HPDE6-E6E7 (cell line): Measurements from ENCODE around the gene UBE2D3.
"Not testable (repeated sequence)": the region's sequence is repeated elsewhere in the genome, so short reads cannot be mapped to it uniquely, and the experiment has no call there.

Source experiments
- DNase-seq: peaks from one replicate; pipeline ENCODE4 v3.0.0; 2011; ENCODE audit warnings: missing footprints; ENCODE audit errors: extremely low spot score

The UBE2D3 gene

DNA sequence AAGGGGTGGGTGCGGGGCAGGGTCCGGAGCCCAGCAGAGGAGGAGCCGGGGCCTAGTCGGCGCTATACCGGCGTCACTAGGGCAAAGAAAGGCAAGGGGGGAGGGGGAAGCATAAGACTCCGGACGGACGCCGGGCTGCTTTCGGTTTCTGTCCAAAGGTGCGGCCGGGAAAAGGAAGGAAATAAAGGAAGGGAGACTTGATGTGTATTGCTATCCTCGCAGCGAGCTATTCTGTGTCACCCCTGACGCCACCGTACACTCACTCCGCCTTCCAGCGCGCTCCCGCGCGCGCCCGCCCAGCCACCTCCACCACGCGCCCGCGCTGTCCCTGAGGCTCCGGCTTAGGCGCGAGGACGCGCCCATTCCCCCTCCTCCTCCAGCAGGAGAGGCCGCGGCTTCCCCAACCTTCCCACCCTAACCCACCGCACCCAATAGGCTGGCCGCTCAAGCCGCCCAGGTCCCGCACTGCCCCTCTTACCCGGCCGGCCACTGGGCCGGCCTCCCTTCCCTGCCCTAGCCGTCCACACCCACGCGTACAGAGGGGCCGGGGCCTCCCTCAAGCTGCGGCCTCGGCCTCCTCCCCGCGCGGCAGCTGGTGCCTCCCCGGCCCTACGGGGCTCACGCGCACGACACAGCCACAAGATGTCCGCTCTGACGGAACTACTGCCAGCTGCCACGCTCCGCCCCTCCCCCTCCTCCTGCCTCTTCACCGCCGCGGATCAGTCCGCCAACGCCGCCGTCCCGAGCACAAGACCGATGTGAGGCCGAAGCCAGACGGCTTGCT lies at the start of gene UBE2D3:
TSS of gene UBE2D3 (minus strand) at position 662 of the 784 bp plus-strand sequence. CDS start 1,043 bp downstream, outside the sequence.
- DNase-seq: peak; percentile 44

DNA sequence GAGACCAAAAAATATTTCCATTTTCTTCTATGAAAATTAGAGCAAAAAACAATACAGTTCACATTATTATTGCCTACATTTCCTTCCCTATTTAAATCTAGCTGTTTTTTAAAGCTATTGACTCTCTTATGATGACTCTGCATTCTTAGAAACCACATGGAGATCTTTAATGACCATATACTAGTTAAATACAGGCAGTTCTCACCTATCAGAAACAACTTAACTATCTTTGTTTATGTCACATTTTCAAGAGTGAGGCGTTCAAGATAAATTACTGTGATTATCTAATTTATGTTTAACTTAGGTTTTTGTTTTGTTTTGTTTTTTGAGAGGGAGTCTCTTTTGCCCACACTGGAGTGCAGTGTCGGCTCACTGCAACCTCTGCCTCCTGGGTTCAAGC lies 44.4 kb upstream of the UBE2D3 start:
- no peak for DNase-seq

DNA sequence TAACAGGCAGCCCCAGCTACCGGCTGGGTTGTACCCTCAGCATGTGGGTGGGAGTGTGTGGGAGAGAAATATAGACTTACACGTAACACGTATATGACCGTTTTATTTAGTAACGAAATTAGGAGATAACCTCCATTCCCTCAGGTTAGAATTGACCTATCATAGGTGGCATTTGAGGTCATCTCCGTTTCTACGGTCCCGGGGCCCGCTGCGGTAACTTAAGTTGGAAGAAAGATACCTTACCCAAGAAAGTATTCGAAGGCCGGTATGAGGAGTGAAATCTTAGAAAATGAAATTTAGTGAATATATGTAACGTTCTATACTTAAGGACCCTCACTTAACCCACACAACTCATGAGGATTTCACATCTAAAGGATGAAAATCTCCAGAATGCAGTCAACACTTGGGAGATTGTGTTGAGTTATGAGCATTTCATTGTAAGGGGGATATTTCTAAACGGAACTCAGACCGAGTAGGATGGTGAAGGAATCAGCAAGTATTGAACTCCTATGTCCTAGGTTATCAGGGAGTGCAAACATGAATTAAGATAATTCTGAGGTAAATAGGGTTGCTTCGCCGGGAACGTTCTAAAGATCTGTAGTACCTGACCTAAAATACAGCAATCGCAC lies 42.3 kb upstream of the UBE2D3 start:
- no peak for DNase-seq

DNA sequence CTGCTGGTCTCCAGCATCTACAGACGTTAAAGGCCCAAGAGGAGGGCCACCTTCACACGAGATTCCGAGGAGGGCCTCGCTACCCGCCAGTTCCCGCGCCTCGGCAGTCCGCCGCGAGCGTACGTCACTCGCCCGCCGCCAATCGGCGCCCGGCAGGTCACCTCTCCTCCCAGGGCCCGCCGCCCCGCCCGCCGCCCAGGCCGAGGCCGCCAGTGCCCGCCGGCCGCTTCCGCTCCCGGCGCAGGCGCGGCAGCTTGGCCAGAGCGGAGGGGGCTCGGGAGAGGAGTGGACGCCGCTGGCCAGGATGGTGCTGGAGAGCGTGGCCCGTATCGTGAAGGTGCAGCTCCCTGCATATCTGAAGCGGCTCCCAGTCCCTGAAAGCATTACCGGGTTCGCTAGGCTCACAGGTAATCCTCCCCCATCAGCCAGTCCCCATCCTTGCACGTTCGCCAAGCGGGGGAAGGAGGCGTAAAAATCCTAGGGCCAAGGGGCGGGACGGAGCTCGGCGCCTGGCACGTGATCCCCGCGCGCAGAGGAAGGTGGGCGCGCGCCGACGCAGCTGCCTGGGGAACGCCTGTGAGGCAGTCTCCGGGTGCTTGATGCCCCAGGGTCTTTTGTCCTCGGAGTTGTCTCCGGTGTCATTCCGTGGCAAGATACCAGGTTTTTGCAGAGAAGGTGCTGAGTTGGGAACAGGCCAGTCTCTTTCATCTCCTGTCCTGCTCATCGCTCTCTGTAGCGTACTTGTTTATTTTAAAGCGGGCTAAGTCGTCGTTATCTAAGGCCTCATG lies 41.6 kb upstream of the UBE2D3 start, which contains the start of gene CISD2:
TSS of gene CISD2 (plus strand) at position 212 of the 788 bp plus-strand sequence. CDS start at position 305, 93 bp downstream.
- peak; percentile 83 for DNase-seq

DNA sequence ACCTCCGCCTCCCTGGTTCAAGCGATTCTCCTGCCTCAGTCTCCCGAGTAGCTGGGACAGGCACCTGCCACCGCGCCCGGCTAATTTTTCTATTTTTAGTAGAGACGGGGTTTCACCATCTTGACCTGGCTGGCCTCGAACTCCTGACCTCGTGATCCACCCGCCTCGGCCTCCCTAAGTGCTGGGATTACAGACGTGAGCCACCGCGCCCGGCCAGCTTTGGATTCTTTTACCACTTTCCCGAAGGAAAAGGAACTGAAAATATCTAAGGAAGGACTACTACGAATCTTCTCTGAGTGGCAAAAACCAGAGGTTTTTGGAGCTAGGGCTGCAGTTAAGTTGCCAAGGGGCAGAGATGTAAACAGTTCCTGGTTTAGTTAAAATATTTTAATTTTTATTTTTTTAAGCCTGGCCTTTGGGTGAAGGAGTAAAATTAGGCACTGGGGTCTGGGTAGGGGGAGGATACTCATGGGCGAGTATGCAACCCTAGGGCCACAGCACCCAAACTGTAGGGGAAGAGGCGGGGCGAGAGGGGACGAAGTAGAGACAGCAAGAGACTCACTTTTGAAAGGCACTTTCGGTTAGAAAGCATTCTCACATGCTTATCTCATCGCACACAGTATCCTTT lies 40.9 kb upstream of the UBE2D3 start:
- no peak for DNase-seq

GRCh38 chr4:102867278-102868152 lies 40.2 kb upstream of the UBE2D3 start:
- DNase-seq: no peak

GRCh38 chr4:102865327-102865726 lies 38.0 kb upstream of the UBE2D3 start:
- not testable (repeated sequence) for DNase-seq

DNA sequence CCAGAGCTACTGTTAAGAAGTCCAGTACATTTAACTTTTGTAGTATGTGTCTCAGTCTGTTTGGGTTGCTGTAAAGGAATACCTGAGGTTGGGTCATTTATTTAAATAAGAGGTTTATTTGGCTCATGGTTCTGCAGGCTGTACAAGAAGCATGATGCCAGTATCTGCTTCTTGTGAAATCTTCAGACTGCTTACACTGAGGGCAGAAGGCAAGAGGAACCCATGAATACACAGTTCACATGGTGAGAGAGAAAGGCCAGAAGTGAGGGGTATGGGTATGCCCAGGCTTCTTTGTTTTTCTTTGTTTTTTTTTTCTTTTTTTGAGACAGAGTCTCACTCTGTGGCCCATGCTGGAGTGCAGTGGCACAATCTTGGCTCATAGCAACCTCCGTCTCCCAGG lies 35.4 kb upstream of the UBE2D3 start:
- no peak for DNase-seq

DNA sequence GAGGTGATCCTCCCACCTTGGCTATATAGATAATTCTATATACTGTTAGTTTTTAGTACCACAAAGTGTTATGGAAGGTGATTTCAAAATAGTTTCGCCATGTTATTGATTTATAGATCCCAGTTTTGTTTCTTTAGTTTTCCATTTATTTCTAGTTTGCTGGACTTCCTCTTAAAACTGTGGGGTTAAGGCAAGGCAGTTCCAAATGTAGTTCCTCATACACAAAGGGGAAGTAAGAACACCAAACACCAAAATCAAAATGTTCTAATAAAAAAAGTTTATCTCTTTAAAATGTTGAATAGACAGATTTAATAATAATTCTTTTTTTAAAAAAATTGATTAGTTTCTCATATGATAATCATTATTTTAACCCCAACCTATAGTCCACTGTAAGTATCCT lies 34.7 kb upstream of the UBE2D3 start:
- DNase-seq: no peak

- no peak for DNase-seq
Observed at GRCh38 chr4:102860611-102861324, 33.4 kb upstream of the UBE2D3 start.

- DNase-seq: no peak
Observed at GRCh38 chr4:102858828-102859464, 31.6 kb upstream of the UBE2D3 start.

- no peak for DNase-seq
Observed at GRCh38 chr4:102850370-102850769, 23.0 kb upstream of the UBE2D3 start.

- no peak for DNase-seq
Observed at GRCh38 chr4:102849579-102850104, 22.3 kb upstream of the UBE2D3 start.

GRCh38 chr4:102847687-102848086 lies 20.3 kb upstream of the UBE2D3 start:
- DNase-seq: no peak

DNA sequence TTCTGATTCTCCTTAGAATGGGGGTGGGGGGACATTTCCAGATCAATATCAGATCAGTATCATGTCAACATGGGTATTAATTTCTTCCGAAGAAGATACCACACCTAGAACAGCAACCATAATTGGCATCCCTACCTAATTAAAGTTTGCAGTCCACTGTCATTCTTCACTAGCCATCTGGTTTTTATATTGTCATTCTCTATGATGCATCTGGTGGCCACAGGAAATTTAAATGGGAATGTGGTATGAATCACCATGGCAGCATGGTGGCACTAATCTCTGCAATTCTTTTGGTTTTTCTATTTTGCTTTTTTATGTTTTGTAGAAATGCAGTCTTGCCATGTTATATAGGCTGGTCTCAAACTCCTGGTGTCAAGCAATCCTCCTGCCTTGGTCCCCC lies 16.6 kb upstream of the UBE2D3 start:
- DNase-seq: no peak

DNA sequence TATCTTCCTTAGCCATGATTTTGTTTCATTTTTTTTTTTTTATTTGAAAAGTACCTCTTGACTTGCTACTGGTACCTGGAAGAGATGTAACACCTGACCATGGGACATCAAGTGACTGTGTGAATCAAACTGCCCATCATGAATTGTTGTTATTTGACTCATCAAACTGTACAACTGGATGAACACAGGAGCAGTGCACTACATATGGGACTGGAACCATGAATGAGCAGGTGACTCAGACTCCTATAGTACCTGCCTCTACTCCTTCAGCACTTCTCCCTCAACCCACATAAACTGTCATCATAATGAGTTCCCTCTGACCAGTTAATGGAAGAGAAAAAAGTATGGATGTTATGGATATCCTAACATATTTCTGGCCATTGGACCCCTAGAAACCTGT lies 15.9 kb upstream of the UBE2D3 start:
- no peak for DNase-seq

DNA sequence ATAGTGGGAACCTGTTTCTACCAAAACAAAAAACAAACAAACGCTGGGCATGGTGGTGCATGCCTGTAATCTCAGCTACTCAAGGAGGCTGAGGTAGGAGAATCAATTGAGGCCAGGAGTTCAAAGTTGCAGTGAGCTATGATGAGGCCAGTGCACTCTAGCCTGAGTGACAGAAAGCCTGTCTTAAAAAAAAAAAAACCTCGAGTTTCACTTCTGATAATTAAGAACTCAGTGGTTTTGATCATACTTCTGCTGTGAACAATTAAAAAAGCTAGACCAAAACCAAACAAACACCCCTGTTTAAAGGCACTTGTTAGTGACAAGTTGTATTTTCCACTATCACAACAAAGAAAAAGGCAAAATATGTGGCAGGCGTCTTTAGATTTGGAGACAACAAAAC lies 15.0 kb upstream of the UBE2D3 start:
- no peak for DNase-seq

- no peak for DNase-seq
Observed at GRCh38 chr4:102836596-102836995, 9.2 kb upstream of the UBE2D3 start.

GRCh38 chr4:102832667-102833066 lies 5.3 kb upstream of the UBE2D3 start:
- no peak for DNase-seq

DNA sequence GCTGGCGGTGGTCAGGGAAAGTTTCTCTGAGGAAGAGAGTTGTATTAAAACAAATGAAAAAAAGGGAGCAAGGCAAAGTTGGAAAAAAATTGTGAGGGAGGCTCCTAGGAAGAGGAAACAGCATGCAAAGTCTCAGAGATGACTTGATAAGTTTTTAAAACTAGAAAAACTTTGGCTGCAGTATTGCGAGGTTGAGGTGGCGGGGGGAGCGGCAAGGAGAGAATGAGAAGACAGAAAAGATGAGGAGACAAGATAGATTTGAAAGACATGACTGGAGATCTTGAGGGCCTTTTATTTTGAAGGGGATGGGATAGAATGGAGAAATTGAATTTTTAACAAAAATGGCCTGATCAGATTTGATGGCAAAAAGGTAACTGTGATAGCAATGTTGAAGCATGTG lies 4.8 kb upstream of the UBE2D3 start:
- DNase-seq: no peak
